Activated CD4-positive, alpha-beta T cell treated with anti-CD3 and anti-CD28 coated beads, Interleukin-2, amount 50 U/mL, for 16 hours (primary cell): ENCODE data around the gene DOCK1.

ENCODE experiments used
- DNase-seq: peaks from one replicate; pipeline ENCODE4 v3.0.0-alpha.2; 2020

The DOCK1 gene

DNA sequence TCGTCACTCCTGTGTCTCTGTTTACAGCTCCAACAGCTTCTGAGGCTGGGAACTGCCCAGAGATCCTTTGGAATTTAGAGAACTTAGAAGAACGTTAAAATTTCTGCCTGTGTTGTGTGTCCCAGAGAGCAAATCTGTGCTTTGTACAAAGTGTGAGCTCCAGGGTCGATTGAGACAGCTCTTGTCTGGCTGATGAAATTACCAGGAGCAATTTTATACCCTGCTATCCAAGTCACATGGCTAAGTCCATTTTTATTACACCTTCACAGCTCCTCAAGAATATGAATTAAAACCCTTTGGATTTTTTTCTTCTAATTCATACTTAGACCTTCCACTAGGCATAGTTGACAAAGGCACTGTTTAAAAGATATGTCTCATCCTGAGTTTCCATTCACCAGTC is 337.7 kb downstream of the DOCK1 start:
- no peak for DNase-seq

DNA sequence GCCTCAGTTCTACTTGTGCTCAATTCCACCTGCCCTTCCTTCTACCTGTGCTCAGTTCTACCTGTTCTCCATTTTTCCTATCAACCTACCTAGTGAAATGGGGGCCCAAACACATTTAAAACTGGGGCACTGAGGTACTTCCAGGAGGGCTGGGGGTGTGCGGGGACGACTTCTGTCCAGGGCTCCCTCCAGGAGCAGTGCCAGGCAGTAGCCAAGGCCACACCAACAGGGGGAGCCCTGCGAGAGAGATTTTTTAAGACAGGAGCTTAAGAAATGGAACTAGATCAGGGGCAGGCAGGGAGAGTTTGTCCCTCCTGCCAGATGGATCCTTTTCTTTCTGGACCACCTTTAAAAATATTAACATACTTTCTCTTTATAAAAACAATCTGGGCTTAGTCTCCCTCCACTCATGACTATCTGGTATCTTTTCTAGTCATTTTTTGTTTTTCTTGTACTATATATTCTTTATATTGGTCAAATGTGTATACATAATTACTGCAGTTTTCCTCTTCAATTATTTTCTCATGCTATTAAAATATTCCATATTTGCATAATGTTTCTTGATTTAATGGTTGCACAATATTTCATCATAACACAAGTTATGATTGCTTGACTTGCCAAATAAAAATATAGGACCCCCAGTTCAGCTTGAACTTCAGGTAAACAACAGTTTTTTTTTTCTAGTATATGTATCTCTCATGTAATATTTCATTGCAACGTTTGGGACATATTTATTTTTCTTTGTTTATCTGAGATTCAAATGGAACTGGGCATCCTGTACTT is 338.5 kb downstream of the DOCK1 start:
- peak; percentile 28 for DNase-seq

DNA sequence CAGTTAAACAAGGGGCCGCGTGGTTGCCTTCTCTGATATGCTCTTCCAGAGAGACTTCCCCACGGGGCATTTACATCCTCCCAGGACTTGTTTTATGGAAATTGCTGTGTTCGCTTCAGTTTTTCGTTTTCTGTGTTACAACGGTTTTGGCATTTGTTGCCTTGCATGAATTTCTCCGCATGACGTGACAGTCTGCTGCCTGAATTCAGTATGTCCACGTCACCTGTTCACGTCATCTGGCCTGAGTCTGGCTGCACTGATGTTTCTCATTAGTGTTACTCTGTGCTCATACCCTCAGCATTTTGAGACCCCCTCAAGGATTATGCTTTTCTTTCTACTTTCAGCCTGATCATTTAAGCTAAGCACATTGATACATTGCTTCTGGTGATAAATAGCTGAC is 340.2 kb downstream of the DOCK1 start:
- DNase-seq, result no peak

DNA sequence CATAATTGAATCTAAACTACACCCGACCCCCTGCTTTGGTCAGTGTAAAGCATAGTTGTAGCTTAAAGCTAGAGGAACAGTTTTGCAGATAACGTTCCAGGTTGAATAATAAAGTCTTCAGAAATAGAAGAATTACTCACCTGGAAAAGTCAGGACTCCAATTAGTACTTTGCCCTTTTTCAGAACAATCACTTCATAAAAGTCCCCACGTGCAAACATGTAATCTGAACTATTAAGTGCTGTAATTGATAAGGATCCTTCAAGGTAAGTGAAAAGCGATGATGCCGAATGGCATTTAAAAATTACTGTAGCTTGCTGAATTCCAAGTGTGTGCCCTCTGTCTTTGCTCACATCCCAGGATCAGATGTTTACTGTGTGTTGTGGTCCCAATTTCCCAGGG is 344.8 kb downstream of the DOCK1 start:
- no peak for DNase-seq

DNA sequence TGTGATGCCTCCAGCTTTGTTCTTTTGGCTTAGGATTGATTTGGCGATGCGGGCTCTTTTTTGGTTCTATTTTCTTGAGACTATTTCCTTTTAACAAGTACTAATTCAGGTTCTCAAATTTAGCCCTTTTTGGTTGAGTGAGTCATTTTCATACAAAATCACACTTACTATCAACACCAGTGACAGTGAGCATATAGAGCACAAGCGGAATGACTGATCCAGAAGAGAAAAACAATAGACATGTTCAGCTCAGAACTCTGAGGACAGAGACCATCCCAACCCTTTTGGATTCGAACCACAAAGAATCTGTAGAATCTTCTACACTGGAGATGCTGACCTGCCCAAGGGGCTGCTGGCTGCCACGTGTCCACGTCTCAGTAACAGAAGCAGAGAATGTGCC is 347.6 kb downstream of the DOCK1 start:
- DNase-seq, result no peak

DNA sequence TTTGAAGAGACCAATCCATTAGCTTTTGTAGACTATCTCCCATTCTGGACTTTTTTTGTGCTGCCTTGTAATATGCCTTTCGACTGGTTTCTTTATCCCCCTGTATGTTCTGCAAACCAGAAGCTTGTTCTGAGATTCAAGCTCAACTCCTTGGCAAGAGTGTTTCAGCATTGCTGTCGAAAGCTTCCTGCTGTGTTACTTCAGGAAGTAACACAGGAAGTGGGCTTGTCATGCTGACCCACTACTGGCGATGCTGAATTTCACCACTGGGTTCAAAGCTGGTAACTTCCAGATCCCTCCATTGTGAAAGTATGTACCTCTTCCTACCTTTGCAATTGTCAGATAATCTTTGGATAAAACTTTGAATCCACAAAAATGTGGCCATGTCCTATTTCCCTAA is 349.0 kb downstream of the DOCK1 start:
- peak; percentile 14 for DNase-seq

DNA sequence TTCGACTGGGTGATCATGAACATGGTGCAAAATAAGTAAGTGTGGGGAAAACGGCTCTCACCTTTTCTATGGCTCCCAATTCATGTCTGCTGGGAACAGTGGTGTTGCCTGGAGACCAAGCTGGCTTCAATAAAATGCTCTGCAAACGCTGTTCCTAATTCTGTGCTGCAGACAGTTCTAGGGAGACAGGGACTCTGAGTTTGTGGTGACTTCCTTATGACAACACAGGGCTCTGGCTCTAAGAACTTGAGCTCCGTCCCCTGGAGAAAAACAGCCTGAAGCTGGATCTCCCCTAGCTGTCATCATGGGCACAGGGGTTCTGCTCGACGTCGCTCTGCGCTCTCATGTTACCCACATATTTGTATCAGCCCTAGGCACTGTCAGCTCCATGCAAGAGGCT is 352.2 kb downstream of the DOCK1 start:
- DNase-seq, result no peak

DNA sequence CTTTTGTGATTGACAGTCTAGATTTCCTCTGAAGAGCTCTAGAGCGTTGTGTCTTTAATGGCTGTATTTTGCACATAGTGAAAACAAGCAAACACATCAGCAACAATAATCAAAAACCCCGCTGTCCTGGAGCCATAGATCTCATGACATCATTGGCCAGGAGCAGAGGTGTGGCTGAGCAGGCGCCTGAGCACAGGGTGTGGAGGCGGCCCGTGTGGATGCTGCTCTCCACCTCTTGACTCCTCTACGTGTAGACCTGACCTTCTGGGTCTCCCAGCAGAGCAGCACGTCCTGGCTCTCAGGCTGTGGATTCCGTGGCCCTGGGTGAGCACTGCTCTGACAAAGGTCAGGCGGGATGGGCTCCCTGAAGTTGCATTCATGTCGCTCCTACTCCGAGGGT is 354.1 kb downstream of the DOCK1 start:
- no peak for DNase-seq

DNA sequence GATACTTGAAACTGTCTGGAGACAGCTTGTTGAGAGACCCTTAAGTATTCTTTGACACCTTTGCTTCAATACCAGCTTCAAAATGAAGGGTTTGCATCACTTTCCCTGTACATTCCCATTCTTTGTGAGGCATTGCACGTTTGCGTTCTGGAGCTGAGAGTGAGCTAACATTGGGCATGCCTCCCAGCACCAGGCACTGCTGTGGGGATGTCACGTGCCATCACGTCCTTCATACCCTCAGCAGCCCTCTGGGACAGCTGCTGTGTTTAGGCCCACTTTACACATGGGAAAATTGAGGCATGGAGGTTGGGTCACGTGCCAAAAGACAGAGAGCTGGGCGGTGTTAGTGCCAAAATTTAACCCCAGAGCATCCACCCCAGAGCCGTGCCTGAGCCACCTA is 357.4 kb downstream of the DOCK1 start:
- no peak for DNase-seq

DNA sequence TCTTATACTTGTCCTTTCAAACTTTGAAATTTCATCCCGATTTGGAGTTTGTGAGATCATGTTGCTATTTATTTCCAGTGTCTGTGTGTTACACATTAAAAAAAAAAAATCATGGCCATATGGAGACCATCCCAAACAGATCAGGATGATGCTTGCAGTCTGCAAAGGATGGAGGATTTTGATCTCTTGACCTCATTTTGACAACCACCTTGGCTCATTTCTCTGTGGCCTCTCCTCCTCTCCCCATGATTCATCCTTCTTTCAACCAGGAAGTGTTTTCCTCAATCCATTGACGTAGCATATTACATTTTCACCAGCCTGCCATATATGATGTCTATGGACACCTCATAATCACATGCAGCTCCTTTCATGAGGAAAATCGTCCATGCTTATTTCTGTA is 360.1 kb downstream of the DOCK1 start:
- no peak for DNase-seq

DNA sequence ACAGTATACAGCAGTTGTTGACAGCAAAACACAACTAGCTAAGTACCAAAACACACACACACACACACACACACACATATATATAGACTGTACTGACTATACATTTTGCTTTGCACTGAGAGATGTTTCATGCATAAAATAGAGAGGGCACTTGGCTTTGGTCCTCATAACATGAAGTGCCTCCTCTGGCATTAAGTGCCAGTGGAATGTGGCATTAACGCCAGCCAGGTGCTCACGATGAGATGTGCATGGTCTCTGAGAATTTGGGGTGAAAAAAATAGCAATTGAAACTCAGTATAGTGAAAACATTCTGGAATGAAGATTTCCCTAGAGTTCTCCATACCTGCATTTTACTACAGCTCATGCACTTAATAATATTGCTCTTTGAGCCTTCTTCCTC is 361.2 kb downstream of the DOCK1 start:
- DNase-seq, result no peak

DNA sequence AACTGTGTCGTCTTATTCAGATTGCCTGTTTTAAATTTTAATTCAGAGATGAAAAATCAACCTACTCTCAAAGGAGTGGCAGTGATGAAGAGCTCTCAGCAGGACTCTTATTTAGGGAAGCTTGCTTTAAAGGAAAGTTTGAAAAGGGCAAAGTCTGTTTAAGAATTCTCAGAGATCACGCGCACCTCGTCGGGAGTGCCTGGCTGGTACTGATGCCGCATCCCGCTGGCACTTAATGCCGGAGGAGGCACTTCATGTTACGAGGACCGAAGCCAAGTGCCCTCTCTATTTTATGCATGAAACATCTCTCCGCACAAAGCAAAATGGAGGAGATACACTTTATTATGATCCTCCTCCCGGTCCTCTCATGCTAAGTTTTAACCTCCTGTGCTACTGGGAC is 362.2 kb downstream of the DOCK1 start:
- no peak for DNase-seq

DNA sequence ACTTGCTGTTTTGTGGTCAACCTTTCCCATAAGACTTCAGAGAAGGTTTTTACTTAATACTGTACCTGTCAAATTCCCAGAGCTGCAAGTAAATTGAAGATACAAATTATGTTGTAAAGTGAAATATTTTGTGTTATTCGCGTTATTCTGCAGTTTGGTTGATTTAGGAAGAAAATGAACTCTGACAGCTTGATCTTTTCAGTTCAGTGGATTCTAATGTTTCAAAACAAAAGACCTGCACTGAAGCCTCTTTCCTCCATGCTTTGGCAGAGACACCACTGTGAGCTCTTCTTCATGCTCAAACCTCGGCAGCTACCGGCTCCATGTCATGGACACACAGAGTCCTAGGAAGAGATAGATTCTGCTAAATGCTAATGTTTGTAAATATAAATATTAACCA is 366.8 kb downstream of the DOCK1 start:
- no peak for DNase-seq

DNA sequence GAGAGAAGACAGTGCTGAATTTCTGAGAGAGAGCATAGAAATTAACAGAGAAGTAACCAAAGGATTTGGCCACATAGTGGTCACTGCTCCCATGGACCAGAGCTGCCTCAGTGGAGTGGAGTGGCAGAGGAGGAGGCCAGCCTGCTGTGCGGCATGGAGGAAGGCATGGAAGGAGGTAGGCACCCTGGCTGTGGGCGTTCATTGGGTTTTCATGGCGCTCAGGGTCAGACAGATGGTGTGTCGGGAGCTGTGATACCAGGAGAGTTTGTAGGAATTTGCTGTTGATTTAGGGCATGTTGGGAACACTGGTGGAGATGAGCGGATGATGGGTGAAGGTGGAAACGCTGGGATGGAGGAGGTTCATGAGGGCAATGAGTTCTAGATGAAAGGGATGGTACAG is 370.0 kb downstream of the DOCK1 start:
- DNase-seq, result no peak

DNA sequence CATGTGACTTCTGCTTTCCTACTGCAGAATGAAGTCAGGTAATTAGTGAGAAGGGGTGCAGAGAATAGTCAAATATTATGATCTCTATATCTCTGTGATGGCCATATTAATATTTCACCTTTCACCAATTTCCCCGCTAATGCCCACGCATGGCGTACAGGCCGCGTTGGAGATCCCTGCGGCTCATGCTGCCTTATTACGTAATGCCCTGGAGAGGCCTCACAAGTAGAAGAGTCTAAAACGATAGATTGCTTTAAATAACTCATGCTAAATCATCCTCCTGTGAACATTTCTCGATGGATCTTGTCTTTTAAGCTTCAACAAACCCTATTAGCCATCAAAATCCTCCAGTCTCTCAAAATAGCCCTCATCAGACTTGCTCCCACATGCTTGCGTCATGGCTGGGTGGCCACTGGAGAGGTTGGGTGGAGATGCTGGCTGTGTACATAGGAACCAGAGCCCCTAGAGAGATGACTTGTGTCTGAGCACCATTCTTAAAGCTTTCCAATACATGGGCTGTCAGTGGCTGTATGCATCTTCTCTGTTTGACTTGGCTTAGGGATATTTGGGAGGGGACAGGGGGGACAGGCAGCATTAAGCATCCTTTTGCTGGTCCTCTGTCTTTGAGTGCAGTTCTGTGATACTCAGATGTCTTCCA is 370.7 kb downstream of the DOCK1 start:
- no peak for DNase-seq

DNA sequence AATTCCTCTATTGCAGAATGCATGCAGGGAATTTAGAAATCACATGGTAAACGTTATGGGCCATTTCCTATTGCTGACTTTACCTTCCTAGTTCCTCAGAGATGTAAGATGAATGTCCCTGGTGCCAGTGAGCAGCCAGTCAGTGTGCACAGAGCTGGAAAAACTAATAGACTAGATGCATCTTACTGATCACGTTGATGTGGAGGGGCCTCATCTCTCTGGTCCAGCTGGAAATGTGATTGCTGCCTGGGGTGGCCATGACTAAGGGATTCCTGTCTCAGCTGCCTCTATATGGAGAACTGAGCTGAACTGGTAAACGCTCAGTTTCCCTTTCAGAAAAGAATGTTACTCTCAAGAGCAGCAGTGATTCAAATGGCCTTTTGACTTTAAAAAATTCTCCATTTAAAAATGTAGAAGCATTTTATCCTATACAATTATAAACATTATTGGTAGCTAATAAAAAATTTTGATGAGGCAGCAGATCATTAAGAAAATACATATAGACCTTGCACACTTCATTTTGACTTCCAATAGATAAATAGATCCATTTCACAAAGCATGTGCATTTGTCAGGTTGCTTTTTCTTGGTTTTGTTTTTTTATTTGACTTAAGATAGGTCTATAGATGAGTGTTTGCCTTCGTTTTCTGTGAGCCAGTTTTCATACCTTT is 371.7 kb downstream of the DOCK1 start:
- DNase-seq, result no peak

DNA sequence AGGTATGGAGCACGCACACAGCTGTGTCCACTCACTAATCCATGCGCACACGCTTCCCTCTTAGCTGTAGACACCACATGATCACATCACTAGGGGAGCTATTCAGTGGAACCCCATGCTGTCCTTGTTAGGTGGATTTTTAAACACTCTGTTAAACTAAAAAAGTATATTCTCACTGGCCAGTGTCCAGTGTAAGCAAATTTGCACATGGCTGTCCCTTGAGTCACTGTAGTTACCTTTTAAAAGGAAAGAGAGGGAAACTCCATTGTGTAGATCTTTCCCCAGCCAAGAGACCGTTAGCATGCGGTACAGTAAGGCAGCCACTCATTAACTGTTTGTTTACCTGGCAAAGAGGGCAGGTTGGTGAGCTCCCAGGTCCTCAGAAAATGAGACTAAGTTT is 372.8 kb downstream of the DOCK1 start:
- no peak for DNase-seq

DNA sequence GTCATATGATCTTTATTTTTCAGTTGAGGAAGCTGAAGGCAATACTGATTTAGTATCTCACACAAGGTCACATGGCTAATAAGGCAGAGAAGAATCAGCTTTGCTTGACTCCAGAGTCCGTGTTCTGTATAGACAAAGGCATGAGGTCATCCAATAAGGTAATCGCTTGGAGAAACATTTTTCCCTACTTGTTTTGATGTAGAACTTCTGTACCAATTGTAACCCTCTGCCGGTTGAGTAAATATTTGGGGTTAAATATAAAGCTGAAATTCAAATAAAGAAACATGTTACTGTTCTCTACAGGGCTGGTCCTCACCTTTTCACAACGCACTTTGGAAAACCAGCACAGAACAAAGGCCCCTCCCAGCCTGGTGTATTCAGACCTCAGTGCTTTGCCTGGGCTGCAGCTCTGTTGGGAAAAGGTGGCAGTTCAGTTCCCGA is 374.1 kb downstream of the DOCK1 start:
- DNase-seq, result no peak

DNA sequence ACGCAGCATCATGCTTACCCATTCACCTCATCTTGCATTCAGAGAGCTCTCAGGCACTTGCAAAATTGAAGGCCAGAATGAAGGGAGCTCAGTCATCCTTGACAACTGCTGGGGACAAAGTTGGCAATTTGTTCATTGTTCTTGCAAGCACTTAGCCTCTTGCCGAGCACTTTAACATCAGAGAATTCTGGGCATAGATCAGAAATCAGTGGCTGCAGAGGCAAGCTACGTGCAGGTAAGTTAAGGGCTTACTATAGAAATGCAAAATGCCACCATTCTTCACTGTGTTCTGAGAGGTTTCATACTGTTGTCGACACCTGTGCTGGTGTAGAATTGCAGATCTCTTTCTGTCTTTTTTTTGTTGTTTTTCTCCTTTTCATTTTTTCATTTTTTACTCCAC is 375.2 kb downstream of the DOCK1 start:
- no peak for DNase-seq

DNA sequence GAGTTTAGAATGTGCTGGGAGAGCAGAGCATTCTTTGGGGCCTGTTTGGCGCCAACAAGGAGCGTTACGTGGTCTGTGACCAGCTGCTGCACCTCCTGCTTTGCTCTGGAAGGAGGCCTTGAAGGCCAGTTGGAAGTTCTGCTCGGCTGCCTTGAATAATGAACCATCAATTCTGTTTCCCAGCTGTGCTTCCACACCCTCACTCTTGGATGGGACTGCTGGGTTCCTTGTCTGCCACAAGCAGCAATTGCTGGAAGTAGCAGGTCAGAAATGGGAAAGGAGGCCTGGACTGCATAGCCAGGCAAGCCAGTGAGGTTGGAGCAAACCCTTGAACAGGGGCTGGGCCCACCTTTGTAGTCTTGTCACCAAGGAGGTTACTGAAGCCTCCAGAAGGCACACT is 377.8 kb downstream of the DOCK1 start:
- DNase-seq, result no peak

DNA sequence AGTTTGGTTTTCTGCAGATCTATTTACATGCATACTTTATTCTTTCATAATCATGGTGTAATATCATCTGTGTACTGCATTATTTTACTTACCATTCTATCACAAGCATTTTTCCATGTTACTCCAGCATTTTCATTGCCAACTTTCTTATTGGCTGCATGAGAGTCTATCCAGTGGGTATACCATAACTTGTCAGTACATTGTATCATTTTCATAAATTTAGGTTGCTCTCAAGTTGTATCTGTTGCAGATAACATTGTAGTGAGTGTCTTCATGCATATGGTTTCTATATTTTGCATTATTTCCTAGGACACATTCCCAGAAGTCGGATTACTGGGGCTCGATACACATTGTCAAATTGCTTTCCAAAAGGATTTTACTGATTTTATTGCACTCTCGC is 378.3 kb downstream of the DOCK1 start:
- DNase-seq, result no peak

DNA sequence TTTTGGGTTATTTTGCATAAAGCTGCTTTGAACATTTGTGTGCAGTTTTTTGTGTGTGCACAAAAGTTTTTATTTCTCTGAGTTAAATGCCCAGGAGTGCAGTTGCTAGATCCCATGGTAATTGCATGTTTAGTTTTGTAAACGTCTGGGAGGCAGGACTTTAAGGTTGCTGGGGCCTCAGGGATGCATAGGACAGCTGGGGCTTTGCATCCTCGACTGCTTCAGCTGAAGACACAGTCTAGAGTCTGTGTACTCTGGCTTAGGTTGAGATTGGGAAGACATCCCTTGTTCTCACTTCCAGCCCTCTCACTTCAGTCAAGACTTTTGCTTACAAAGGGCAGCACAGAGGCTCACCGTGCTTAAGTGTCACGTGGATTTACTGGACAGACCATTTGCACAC is 385.6 kb downstream of the DOCK1 start:
- no peak for DNase-seq

DNA sequence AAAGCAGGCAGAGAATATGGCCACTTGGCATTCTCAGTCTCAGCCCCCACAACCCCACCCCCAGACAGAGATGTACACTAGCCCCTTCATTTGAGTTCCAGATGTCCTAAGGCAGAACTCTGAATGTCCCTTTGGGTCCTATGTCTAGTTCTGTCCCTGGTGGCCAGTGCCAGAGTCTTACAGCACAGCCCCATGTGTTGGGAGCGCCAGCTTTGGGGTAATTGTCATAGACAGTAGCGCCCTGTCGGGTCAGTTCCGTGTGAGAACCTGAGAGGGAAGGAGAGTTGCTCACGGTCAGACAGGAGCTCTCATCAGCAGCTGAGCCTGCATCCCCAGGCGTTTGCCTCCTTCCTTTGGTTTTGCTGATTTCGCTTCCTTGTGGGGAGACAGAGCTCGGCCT is 386.1 kb downstream of the DOCK1 start:
- no peak for DNase-seq

DNA sequence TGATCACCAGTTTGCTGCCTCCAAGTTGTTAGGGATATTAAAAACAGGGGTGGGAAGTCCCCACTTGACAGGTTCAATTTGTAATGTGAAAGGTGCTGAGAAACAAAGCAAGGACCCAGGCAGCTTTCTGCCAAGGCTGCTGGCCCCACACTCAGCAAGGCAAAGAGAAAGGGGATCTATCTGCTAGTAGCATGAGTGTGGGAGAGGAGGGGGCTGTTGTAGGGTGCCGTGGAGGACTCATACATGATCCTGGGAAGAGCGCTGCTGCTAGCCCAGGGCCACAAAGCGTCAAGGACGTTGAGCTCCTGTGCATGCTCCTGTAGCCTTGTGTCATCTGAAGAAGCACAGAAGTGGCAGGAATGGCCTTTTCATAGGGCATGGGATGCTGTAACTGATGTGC is 387.7 kb downstream of the DOCK1 start:
- no peak for DNase-seq
